WTC11 (cell line): ENCODE data around the gene TCAF2.
"Not testable (repeated sequence)": the region's sequence is repeated elsewhere in the genome, so short reads cannot be mapped to it uniquely, and the experiment has no call there.

Source experiments
- EMX1 ChIP-seq: fragments of 250-450 bp; sonication (Bioruptor Pico); IDR thresholded peaks from 2 replicates; pipeline ENCODE4 v1.8.0; 2021; ENCODE audit warnings: mild to moderate bottlenecking
- GABPB1 ChIP-seq: sonication (generic); formaldehyde crosslinking; IDR thresholded peaks from 2 replicates; pipeline ENCODE4 v1.8.1; 2023; ENCODE audit warnings: mild to moderate bottlenecking, missing genetic modification reagents
- GTF2I ChIP-seq: fragments of 250-450 bp; sonication (Bioruptor Pico); conservative IDR thresholded peaks from 2 replicates; pipeline ENCODE4 v1.4.0; 2021; ENCODE audit warnings: mild to moderate bottlenecking
- JUN ChIP-seq: sonication (generic); formaldehyde crosslinking; IDR thresholded peaks from 2 replicates; pipeline ENCODE4 v1.8.0; 2023; ENCODE audit warnings: mild to moderate bottlenecking, missing genetic modification reagents
- TF ChIP-seq, protein P1 (sequence below): fragments of 200-600 bp; IDR thresholded peaks from 2 replicates; pipeline ENCODE4 v1.8.0; 2022; ENCODE audit warnings: antibody characterized with exemption
- TF ChIP-seq, protein P2 (sequence below): sonication (generic); formaldehyde crosslinking; IDR thresholded peaks from 2 replicates; pipeline ENCODE4 v1.8.1; 2022; ENCODE audit warnings: low read depth, missing genetic modification reagents, borderline replicate concordance

DNA sequence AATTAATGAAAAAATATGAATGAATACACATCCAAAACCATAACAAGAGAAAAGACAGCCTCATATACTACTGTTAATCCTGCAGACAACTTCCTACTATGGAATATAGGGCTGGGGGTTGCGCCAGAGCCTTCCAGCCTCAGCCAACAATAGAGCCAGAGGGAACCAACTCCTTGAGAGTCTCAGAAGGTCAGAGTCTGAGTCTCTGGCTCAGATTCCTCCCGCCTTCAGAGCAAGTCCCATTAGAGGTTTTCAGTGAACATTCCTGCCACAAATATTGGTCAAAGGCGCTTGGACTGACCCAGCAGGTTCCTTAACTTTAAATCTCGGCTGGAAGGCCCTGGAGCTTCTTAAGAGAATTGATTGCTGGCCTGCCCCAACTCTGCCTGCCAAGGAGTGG is 11.7 kb downstream of the TCAF2 start:
- TF ChIP-seq, protein P1, sequence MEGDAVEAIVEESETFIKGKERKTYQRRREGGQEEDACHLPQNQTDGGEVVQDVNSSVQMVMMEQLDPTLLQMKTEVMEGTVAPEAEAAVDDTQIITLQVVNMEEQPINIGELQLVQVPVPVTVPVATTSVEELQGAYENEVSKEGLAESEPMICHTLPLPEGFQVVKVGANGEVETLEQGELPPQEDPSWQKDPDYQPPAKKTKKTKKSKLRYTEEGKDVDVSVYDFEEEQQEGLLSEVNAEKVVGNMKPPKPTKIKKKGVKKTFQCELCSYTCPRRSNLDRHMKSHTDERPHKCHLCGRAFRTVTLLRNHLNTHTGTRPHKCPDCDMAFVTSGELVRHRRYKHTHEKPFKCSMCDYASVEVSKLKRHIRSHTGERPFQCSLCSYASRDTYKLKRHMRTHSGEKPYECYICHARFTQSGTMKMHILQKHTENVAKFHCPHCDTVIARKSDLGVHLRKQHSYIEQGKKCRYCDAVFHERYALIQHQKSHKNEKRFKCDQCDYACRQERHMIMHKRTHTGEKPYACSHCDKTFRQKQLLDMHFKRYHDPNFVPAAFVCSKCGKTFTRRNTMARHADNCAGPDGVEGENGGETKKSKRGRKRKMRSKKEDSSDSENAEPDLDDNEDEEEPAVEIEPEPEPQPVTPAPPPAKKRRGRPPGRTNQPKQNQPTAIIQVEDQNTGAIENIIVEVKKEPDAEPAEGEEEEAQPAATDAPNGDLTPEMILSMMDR = not testable (repeated sequence)
- TF ChIP-seq EMX1; GABPB1 (CRISPR knock-in tag); JUN; GTF2I (CRISPR knock-in tag): not testable (repeated sequence)
- TF ChIP-seq, protein P2, sequence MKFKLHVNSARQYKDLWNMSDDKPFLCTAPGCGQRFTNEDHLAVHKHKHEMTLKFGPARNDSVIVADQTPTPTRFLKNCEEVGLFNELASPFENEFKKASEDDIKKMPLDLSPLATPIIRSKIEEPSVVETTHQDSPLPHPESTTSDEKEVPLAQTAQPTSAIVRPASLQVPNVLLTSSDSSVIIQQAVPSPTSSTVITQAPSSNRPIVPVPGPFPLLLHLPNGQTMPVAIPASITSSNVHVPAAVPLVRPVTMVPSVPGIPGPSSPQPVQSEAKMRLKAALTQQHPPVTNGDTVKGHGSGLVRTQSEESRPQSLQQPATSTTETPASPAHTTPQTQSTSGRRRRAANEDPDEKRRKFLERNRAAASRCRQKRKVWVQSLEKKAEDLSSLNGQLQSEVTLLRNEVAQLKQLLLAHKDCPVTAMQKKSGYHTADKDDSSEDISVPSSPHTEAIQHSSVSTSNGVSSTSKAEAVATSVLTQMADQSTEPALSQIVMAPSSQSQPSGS (CRISPR knock-in tag) = not testable (repeated sequence)
